MM.1S (cell line): ENCODE results near the gene EEF2KMT.

Source experiments
- CTCF ChIP-seq: fragments of 300-600 bp; sonication (generic); IDR thresholded peaks from 2 replicates; pipeline ENCODE4 v1.5.1; 2016; ENCODE audit warnings: antibody characterized with exemption, low read length, mixed read lengths
- EZH2 ChIP-seq: fragments of 300-600 bp; sonication (generic); optimal IDR thresholded peaks from 2 replicates; pipeline ENCODE3; 2017; ENCODE audit warnings: low read depth, mild to moderate bottlenecking, antibody characterized with exemption, low read length, mixed read lengths

- TF ChIP-seq CTCF (no peak), EZH2 (no peak)
These were observed 52.0 kb downstream of the EEF2KMT start for GRCh38 chr16:5045499-5046115.
